B cell (primary cell): ENCODE data around the gene MRAS. TPM values are rescaled to one million over a fixed set of nuclear protein-coding genes. Genes with fewer than 3 reads are reported as not detected.

Source experiments
- ATAC-seq: fragments of 200-7000 bp; cut with Tn5 transposase; one replicate; pipeline ENCODE4 v1.10.0; 2021; ENCODE audit warnings: low read depth, mild to moderate bottlenecking, moderate number of reproducible peaks, moderate library complexity
- CTCF ChIA-PET: fragments of 350-600 bp; sonication (Branson Sonifier 250); formaldehyde crosslinking; loops from one replicate; lab custom pipeline; 2021; ENCODE audit warnings: antibody characterized with exemption, inconsistent platforms; lab: Charles Lee
- POLR2A ChIA-PET: fragments of 350-600 bp; sonication (Branson Sonifier 250); formaldehyde crosslinking; loops from one replicate; lab custom pipeline; 2021; ENCODE audit warnings: antibody characterized with exemption; lab: Charles Lee
- DNase-seq: peaks from one replicate; pipeline ENCODE4 v3.0.0; 2013
- H2AFZ ChIP-seq: 2 replicates; pipeline ENCODE4 v1.6.1; 2012; ENCODE audit warnings: mild to moderate bottlenecking, low read depth, low read length; ENCODE audit not compliant: insufficient read depth, poor library complexity, severe bottlenecking
- H3K27ac ChIP-seq, 2 donors: 1 replicate in 1 of 2; 2 replicates in 1 of 2; pipeline ENCODE4 v1.5.1; 2012 to 2013; ENCODE audit warnings: low read length in 2 of 2, mild to moderate bottlenecking in 2 of 2, moderate library complexity in 1 of 2
- H3K27me3 ChIP-seq, 4 experiments: fragments of 200-600 bp in 1 of 4; sonication (generic) in 1 of 4; replicated peaks in 1 of 4; 1 replicate in 2 of 4; 2 replicates in 2 of 4; pipeline versions ENCODE4 v1.6.1 to v1.7.0; 2013 to 2016; ENCODE audit warnings: low read length in 3 of 4, mild to moderate bottlenecking in 2 of 4, mixed read lengths in 1 of 4, moderate library complexity in 1 of 4; ENCODE audit not compliant: insufficient read depth in 4 of 4, control insufficient read depth in 3 of 4; ENCODE audit errors: control extremely low read depth in 1 of 4
- H3K36me3 ChIP-seq, 2 experiments: replicated peaks in 1 of 2; 1 replicate in 1 of 2; 2 replicates in 1 of 2; pipeline versions ENCODE4 v1.6.1 to v1.7.1; 2013; ENCODE audit warnings: low read length in 1 of 2; ENCODE audit not compliant: insufficient read depth in 2 of 2, control insufficient read depth in 1 of 2; ENCODE audit errors: control extremely low read depth in 1 of 2, extremely low read depth in 1 of 2
- H3K4me1 ChIP-seq, 2 donors: fragments of 200-600 bp in 1 of 2; sonication (generic) in 1 of 2; 1 replicate in 1 of 2; 2 replicates in 1 of 2; pipeline versions ENCODE4 v1.5.1 to v1.6.1; 2013 to 2017; ENCODE audit warnings: low read length in 2 of 2; ENCODE audit not compliant: control insufficient read depth in 2 of 2, insufficient read depth in 2 of 2
- H3K4me2 ChIP-seq: replicated peaks from 2 replicates; pipeline ENCODE3; 2012; ENCODE audit warnings: mild to moderate bottlenecking, low read depth, low read length; ENCODE audit not compliant: poor library complexity, severe bottlenecking
- H3K4me3 ChIP-seq, 5 experiments: fragments of 200-600 bp in 1 of 5; sonication (generic) in 1 of 5; 1 replicate in 3 of 5; 2 replicates in 2 of 5; pipeline versions ENCODE4 v1.5.1 to v1.7.0; 2011 to 2016; ENCODE audit warnings: low read length in 4 of 5, mild to moderate bottlenecking in 4 of 5, low read depth in 2 of 5, control low read depth in 1 of 5, moderate library complexity in 1 of 5; ENCODE audit not compliant: insufficient read depth in 1 of 5; ENCODE audit errors: control extremely low read depth in 1 of 5, extremely low read depth in 1 of 5
- H3K79me2 ChIP-seq: fragments of 200-600 bp; sonication (generic); one replicate; pipeline ENCODE4 v1.6.0; 2016; ENCODE audit warnings: low read length; ENCODE audit not compliant: control insufficient read depth, insufficient read depth
- H3K9ac ChIP-seq: fragments of 200-600 bp; sonication (generic); 2 replicates; pipeline ENCODE4 v1.6.1; 2017; ENCODE audit warnings: mild to moderate bottlenecking, low read length, moderate library complexity
- H3K9me3 ChIP-seq, 3 donors: one replicate each; pipeline versions ENCODE4 v1.6.1 to v1.7.1; 2013; ENCODE audit warnings: low read length in 2 of 3; ENCODE audit not compliant: control insufficient read depth in 2 of 3, insufficient read depth in 1 of 3; ENCODE audit errors: control extremely low read depth in 1 of 3
- H4K20me1 ChIP-seq: 2 replicates; pipeline ENCODE4 v1.6.0; 2012; ENCODE audit warnings: mild to moderate bottlenecking, low read length; ENCODE audit not compliant: insufficient read depth, control insufficient read depth, poor library complexity, severe bottlenecking
- H3K27ac Mint-ChIP-seq: one replicate; pipeline ENCODE4 v1.8.0; 2021; ENCODE audit warnings: mixed read lengths
- H3K27me3 Mint-ChIP-seq: one replicate; pipeline ENCODE4 v1.8.0; 2021; ENCODE audit warnings: mixed read lengths
- H3K4me1 Mint-ChIP-seq: one replicate; pipeline ENCODE4 v1.8.0; 2021; ENCODE audit warnings: mixed read lengths
- H3K4me3 Mint-ChIP-seq: one replicate; pipeline ENCODE4 v1.8.0; 2021; ENCODE audit warnings: mixed read lengths
- H3K9me3 Mint-ChIP-seq: one replicate; pipeline ENCODE4 v1.8.0; 2022; ENCODE audit warnings: mixed read lengths; ENCODE audit not compliant: insufficient read depth
- CTCF ChIP-seq: fragments of 200-600 bp; IDR thresholded peaks from one replicate; pipeline ENCODE4 v1.8.0; 2022; ENCODE audit warnings: antibody characterized with exemption, mild to moderate bottlenecking
- EZH2 ChIP-seq: IDR thresholded peaks from 2 replicates; pipeline ENCODE4 v1.6.1; 2012; ENCODE audit warnings: borderline replicate concordance, low read depth, mild to moderate bottlenecking, moderate library complexity, low read length; ENCODE audit not compliant: insufficient read depth, poor library complexity, severe bottlenecking
- WGBS: methylation state at CpG from one replicate; pipeline ENCODE4 v1.1.5; 2013; ENCODE audit warnings: missing lambda C conversion rate; ENCODE audit not compliant: insufficient coverage; 5-methylcytosine and 5-hydroxymethylcytosine counted together
- intact Hi-C: fragments of 100-400 bp; cut with micrococcal nuclease; formaldehyde crosslinking; loops from one replicate; pipeline ENCODE4 v1.10.0; 2022
- polyA plus RNA-seq: library from polyadenylated mRNA; depleted of rRNA; stranded (reverse); fragments of >200 nt; gene quantifications from 2 replicates; pipeline ENCODE4 v1.2.3, GENCODE V29; 2012
- total RNA-seq, 2 donors: library from RNA; stranded (reverse); fragments of 120-200 nt in 1 of 2; gene quantifications; 1 replicate in 1 of 2; 2 replicates in 1 of 2; pipeline versions ENCODE4 v1.2.3 to v1.2.4, GENCODE V29; 2013 to 2022

MRAS gene
- total and polyA plus RNA-seq, 2 donors (not counting 1 experiment from before 2014, with no cell fraction given): 0.03 to 0.22 TPM

DNA sequence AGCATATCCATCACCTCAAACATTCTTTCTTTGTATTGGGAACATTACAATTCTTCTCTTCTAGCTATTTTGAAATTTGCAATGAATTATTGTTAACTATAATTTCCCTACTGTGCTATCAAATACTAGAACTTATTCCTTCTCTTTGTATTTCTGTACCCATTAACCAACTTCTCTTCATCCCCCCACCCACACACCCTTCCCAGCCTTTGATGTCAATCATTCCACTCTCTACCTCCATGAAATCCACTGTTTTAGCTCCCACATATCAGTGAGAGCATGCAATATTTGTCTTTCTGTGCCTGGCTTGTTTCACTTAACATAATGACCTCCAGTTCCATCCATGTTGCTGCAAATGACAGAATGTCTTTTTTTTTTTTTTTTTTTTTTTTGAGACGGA lies 30.6 kb downstream of the MRAS start:
- ATAC-seq: no peak
- H3K4me2 ChIP-seq: no peak overlapping the region
- CTCF ChIA-PET: no interaction called here

DNA sequence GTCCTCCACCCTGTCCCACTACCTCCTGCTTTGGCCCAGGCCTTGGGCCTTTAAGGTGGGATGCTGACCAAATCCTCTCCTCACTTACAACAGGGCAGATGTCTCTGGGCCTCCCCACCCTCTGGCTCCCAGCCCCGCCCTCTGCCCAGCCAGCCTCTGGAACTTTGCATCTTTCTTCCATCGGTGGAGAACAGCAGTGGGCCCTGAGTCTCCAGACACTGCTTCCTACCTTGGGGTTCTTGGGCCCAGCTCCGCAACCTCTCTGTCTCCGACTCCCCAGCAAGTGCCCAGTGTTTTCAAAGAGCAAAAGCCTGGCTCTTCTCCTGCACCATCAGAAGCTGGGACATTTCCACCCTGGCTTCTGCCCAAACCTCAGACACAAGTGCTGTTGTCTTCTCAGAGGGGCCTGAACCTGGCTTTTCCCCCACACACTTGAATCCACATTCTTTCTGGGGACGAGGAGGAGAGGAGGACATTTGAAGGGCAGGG lies 33.1 kb downstream of the MRAS start:
- no peak overlapping the region for H3K9ac ChIP-seq
- ChIA-PET POLR2A (no interaction called here), CTCF (no interaction called here)
- TF ChIP-seq EZH2: no peak
- no peak for TF ChIP-seq CTCF
- ATAC-seq (no peak), DNase-seq (no peak)
- no peaks in the 10 kb centered on the region for H3K36me3 ChIP-seq
- 93% methylated on average over 4 of the region's 5 CpGs for WGBS
- H3K4me2 ChIP-seq: no peak overlapping the region
- no peaks in the 10 kb centered on the region for H3K9me3 Mint-ChIP-seq
- H2AFZ ChIP-seq: no peak overlapping the region
- no peak overlapping the region for H3K4me3 Mint-ChIP-seq
- H4K20me1 ChIP-seq: no peaks in the 10 kb centered on the region
- no peak overlapping the region for H3K27ac ChIP-seq
- no peaks in the 10 kb centered on the region for H3K4me1 ChIP-seq
- peaks cover 0 to 5% (median 0%) of the 10 kb centered on the region in 3 donors for H3K9me3 ChIP-seq
- no peaks in the 10 kb centered on the region for H3K79me2 ChIP-seq
- H3K27ac Mint-ChIP-seq: no peak overlapping the region
- intact Hi-C loops: no loop called here
- H3K27me3 Mint-ChIP-seq: peaks cover 74% of the 10 kb centered on the region
- peaks cover 0 to 35% (median 21%) of the 10 kb centered on the region in 4 experiments for H3K27me3 ChIP-seq
- H3K4me1 Mint-ChIP-seq: no peaks in the 10 kb centered on the region
- no peak overlapping the region for H3K4me3 ChIP-seq

More for the DNA sequence above, 30.6 kb downstream of the MRAS start:
- no peak overlapping the region for H3K4me3 ChIP-seq
- WGBS: no CpG with 5 or more reads among the region's 1 CpG
- H3K9me3 Mint-ChIP-seq: no peaks in the 10 kb centered on the region
- H3K27me3 ChIP-seq: peaks cover 0 to 45% (median 27%) of the 10 kb centered on the region in 4 experiments
- no peaks in the 10 kb centered on the region for H3K4me1 Mint-ChIP-seq
- H3K79me2 ChIP-seq: no peaks in the 10 kb centered on the region
- H3K4me1 ChIP-seq: no peaks in the 10 kb centered on the region
- no peak overlapping the region for H3K27ac ChIP-seq
- peaks cover 79% of the 10 kb centered on the region for H3K27me3 Mint-ChIP-seq
- DNase-seq: no peak
- TF ChIP-seq CTCF (no peak), EZH2 (no peak)
- intact Hi-C loops: no loop called here
- H3K4me3 Mint-ChIP-seq: no peak overlapping the region
- H2AFZ ChIP-seq: no peak overlapping the region
- POLR2A ChIA-PET: no interaction called here
- H3K9me3 ChIP-seq: peaks cover 0 to 6% (median 5%) of the 10 kb centered on the region in 3 donors
- no peaks in the 10 kb centered on the region for H4K20me1 ChIP-seq
- no peak overlapping the region for H3K9ac ChIP-seq
- no peaks in the 10 kb centered on the region for H3K36me3 ChIP-seq
- H3K27ac Mint-ChIP-seq: no peak overlapping the region
